Measurements from ENCODE around the gene GALNTL6. TPM values are rescaled to one million over a fixed set of nuclear protein-coding genes. Genes with fewer than 3 reads are reported as not detected.

Gene GALNTL6
- total and polyA plus RNA-seq, 2 experiments from 2014 or later: 0.38 to 0.40 TPM

GRCh38 chr4:172838111-172838510 is 1024.9 kb downstream of the GALNTL6 start:
- Histone ChIP-seq H4K20me1 (replicated peaks; ENCODE audit: insufficient read depth) (no peaks in the 10 kb centered on the region), H2AFZ (0 out of 2 replicates have a peak overlapping the region, but pooled peaks have one; percentile 15), H3K27me3 (ENCODE audit: insufficient read depth) (no peaks in the 10 kb centered on the region), H3F3A (replicated peaks; ENCODE audit: low read depth) (no peaks in the 10 kb centered on the region), H3K27ac (ENCODE audit: low read depth) (no peak overlapping the region), H3K9me2 (ENCODE audit: insufficient read depth) (no peaks in the 10 kb centered on the region; the same call in 1 of the 2 replicates), H3K4me2 (no peak overlapping the region), H3K4me1 (ENCODE audit: insufficient read depth) (no peaks in the 10 kb centered on the region), H3K36me3 (ENCODE audit: insufficient read depth) (no peaks in the 10 kb centered on the region), H3K79me2 (replicated peaks; ENCODE audit: insufficient read depth) (no peaks in the 10 kb centered on the region), H3K4me3 (no peak overlapping the region)
- Mint-ChIP-seq H3K36me3 (ENCODE audit: low read depth) (no peaks in the 10 kb centered on the region), H3K9me3 (no peaks in the 10 kb centered on the region), H3K4me3 (no peak overlapping the region), H3K27ac (no peak overlapping the region), H3K27me3 (ENCODE audit: insufficient read depth, low read depth, poor library complexity) (peaks cover 2% of the 10 kb centered on the region), H3K4me1 (peaks cover 14% of the 10 kb centered on the region; the same call in 2 of the 3 replicates)
- TF ChIP-seq ZNF462 (CRISPR knock-in tag; IDR thresholded peaks at IDR 0.05): no peak
- no peak for TF ChIP-seq EZH2phosphoT487 (IDR thresholded peaks at IDR 0.05; ENCODE audit: unreplicated experiment)
- TF ChIP-seq REST (IDR thresholded peaks at IDR 0.05; ENCODE audit: unreplicated experiment): no peak
- no peak for TF ChIP-seq ZNF114 (CRISPR knock-in tag; IDR thresholded peaks at IDR 0.05)
- no peak for TF ChIP-seq ETS1 (IDR thresholded peaks at IDR 0.05)
- no peak for TF ChIP-seq EZH2 (IDR thresholded peaks at IDR 0.05; ENCODE audit: low read depth, unreplicated experiment)
- TF ChIP-seq CTCF (conservative IDR thresholded peaks at IDR 0.05; ENCODE audit: low read depth in 2 of 2): no peak
- no peak for TF ChIP-seq CREB1 (CRISPR knock-in tag; IDR thresholded peaks at IDR 0.05; ENCODE audit: low read depth)
- TF ChIP-seq JUNB (IDR thresholded peaks at IDR 0.05; ENCODE audit: unreplicated experiment): no peak
- TF ChIP-seq STAT1 (IDR thresholded peaks at IDR 0.05; ENCODE audit: unreplicated experiment): no peak
- no peak for TF ChIP-seq POLR2AphosphoS5 (IDR thresholded peaks at IDR 0.05; ENCODE audit: low read depth)
- TF ChIP-seq NANOG (IDR thresholded peaks at IDR 0.05; ENCODE audit: borderline replicate concordance): no peak
- TF ChIP-seq ZNF331 (CRISPR knock-in tag; IDR thresholded peaks at IDR 0.05; ENCODE audit: low read depth): no peak
- peak; percentile 23 for DNase-seq (ENCODE audit: low spot score)
- ATAC-seq: peak; percentile 42; the same call in 2 of the 3 replicates
